C4-2B (cell line): ENCODE results near the gene CTNNA3.

Experiments
- H3K27ac ChIP-seq: fragments of 450-650 bp; 2 replicates; pipeline ENCODE4 v1.5.1; 2017
- ZFX ChIP-seq: fragments of 450-650 bp; IDR thresholded peaks from 2 replicates; pipeline ENCODE4 v1.6.1; 2017
- TF ChIP-seq, protein P1 (sequence below): fragments of 450-650 bp; conservative IDR thresholded peaks from 2 replicates; pipeline ENCODE4 v1.5.1; 2017; ENCODE audit warnings: mild to moderate bottlenecking

The CTNNA3 gene

DNA sequence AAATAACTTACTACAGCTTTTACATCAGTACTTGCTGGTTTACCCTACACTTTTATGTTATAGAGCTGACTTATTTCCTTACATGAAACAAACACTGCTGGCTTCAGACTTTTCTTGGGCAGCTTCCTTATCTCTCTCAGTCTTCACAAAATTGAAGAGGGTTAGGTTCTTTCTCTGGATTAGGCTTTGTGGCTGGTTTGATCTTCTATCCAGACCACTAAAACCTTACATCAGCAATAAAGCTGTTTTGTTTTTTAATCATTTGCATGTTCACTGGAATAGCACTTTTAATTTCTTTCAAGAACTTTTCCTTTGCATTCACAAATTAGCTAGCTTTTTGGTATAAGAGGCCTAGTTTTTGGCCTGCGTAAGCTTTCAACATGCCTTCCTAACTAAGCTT is 551.5 kb downstream of the CTNNA3 start:
- TF ChIP-seq, protein P1, sequence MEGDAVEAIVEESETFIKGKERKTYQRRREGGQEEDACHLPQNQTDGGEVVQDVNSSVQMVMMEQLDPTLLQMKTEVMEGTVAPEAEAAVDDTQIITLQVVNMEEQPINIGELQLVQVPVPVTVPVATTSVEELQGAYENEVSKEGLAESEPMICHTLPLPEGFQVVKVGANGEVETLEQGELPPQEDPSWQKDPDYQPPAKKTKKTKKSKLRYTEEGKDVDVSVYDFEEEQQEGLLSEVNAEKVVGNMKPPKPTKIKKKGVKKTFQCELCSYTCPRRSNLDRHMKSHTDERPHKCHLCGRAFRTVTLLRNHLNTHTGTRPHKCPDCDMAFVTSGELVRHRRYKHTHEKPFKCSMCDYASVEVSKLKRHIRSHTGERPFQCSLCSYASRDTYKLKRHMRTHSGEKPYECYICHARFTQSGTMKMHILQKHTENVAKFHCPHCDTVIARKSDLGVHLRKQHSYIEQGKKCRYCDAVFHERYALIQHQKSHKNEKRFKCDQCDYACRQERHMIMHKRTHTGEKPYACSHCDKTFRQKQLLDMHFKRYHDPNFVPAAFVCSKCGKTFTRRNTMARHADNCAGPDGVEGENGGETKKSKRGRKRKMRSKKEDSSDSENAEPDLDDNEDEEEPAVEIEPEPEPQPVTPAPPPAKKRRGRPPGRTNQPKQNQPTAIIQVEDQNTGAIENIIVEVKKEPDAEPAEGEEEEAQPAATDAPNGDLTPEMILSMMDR, result no peak
- TF ChIP-seq ZFX, result no peak

DNA sequence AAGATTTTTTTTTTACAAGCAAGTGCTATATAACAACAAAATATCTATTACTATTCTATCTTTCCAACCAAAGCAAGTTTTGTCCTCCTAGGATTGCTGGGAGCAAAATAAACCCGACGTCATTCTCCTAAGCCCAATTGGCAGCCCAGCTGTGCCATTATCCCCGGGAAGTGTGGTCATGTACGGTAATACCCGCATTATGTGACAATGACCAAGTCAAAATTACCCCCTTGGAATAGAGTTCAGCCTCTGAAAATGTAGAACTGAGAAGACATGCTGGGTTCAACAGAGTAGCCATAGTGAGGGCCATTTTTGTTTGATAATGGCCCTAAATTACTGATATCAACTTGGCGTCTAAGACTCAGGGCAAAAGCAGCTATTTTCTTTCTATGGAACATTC is 554.7 kb downstream of the CTNNA3 start:
- H3K27ac ChIP-seq, result no peak overlapping the region
- no peak for TF ChIP-seq ZFX
- TF ChIP-seq, protein P1, result no peak

More for the DNA sequence above, 551.5 kb downstream of the CTNNA3 start:
- H3K27ac ChIP-seq, result no peak overlapping the region

DNA sequence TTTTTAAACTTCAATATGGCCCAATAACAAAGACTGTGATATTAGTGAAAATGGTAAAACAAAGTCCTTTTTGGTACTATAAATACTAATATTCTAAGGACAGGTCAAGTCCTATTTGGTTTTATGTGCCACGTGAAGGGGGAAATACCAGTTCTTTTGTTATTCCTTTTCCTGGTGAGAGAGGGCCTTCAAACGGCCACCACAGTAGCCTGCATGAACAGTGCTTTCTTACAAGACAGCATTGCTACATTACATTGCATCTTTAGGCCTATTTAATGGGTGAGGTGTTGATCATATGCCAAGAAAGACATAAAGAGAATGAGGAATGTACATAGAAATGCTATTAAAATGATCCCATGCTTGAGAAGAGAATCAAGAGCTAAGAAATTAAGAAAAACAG is 555.4 kb downstream of the CTNNA3 start:
- TF ChIP-seq, protein P1, result no peak
- no peak for TF ChIP-seq ZFX
- no peak overlapping the region for H3K27ac ChIP-seq

DNA sequence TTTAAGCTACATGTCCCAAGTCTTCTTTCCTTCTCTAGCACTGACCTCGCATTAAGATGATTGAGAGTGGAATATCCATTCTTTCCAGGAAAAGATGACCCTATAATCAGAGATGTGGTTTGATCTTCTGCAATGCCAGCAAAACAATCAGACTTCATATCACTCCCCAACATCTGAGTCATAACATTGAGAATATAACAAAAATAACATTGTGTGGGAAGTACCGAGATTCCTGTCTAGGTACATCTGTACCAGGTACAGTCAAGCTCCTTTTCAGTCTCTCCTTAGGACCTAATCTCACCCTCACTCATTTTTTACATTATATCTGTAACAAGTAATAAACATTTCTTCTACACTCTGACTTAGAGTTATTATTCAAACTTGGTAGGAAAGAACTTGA is 568.6 kb downstream of the CTNNA3 start:
- TF ChIP-seq, protein P1, result no peak
- H3K27ac ChIP-seq, result no peak overlapping the region

DNA sequence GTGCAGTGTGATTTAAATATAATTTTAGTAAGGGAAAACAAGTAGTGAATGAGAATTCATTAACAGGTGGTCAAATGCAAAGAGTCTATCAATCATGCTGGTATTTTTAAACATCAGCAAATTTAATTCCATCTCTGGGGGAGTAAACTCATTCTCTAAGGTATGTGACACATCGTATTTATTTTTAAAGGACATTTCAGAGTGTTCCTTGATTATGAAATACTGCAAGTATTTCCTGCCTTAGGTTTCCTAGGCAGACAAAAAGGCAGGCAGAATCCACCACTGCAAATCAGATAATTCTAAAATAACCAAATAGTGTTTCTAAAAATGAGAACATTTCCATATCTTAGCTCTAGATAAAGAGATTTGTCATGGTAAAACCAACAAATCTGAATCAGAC is 576.3 kb downstream of the CTNNA3 start:
- H3K27ac ChIP-seq, result no peak overlapping the region
- TF ChIP-seq, protein P1, result no peak
- TF ChIP-seq ZFX, result no peak

DNA sequence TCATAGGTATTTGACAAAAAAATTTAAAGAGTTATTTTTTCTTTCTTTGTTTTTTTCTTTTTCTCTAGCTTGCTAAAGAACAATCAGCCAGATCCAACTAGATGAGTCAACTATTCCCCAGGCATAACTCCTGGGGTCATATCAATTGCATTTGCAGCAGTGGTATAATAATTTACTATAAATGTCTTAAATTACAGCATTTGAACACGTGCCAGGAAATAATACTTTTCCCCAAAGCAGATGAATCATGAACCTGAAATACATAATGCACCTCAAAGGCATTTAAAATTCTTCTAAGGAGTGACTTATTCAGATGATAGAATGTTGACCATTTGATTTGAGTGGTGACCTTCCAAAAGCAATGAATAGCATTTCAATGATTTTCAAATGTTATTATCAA is 580.0 kb downstream of the CTNNA3 start:
- H3K27ac ChIP-seq, result no peak overlapping the region
- TF ChIP-seq, protein P1, result no peak
- no peak for TF ChIP-seq ZFX

DNA sequence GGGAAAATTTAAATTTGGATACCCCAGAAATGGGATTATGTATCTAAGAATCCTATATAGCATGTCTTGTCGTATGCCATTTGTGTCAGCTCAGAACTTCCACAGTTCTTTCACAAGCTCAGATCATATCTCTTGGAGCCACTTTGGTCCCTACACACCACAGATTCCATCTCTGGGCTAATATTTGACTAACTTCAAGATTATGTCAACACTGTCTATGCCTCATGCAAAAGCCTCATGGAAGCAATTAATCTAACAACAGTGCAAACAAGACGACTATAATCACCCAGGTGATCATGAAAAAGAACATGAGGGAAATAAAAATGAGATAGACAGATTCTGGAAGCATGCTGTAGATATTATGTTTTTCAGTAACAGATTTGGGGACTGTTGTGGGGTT is 581.0 kb downstream of the CTNNA3 start:
- TF ChIP-seq, protein P1, result no peak
- TF ChIP-seq ZFX, result no peak
- no peak overlapping the region for H3K27ac ChIP-seq
